Ovary (tissue), 3 donors: Measurements from ENCODE around the gene HNRNPA2B1.

Experiments
- EP300 ChIP-seq: sonication (generic); formaldehyde crosslinking; IDR thresholded peaks from one replicate; pipeline ENCODE4 v1.6.1; 2017; ENCODE audit warnings: antibody characterized with exemption
- POLR2A ChIP-seq: fragments of 450-650 bp; IDR thresholded peaks from one replicate; pipeline ENCODE4 v1.6.1; 2017; ENCODE audit warnings: antibody characterized with exemption, mild to moderate bottlenecking, moderate library complexity
- TF ChIP-seq, protein P1 (sequence below), 3 donors: fragments of 450-650 bp in 2 of 3; fragments of 200-600 bp in 1 of 3; IDR thresholded peaks; one replicate each; pipeline versions ENCODE4 v1.5.1 to v1.8.0; 2016 to 2022; ENCODE audit warnings: antibody characterized with exemption in 3 of 3, mild to moderate bottlenecking in 1 of 3
- donor health status: DM: no; HTN: no; CAD: no.

DNA sequence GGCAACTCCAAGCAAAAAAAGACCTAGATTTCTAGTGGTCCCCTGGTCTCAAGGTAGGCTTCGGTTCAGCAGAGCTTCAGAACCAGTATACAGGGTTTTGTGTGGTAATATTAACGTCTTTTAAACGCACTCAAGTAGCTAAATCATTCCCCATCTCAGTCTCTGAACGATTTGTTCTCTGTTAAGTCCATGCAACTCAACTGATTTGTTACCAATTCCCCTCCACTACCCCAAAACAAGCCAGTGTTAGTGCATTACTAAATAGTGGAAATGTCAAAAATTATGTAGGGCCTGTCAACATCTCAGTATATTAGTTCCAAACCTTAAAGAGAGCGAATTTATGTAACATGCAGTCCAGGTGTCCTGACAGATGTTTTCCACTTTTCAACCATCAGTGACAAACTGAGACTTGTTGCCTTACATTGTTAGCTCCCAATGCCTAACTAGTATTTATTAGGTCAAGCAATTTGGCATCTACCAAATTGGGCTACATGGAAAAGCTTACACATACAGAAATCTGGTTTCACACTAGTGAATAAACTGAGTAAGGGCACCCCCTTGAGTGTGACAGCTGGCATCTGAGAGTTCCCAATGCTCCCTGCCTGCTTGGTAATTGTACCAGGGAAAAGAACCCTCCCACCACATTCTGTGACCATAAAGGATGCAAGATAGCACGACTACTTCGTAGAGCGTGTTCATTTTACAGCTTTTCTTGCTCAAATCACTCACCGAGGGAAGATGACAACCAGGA lies 12.2 kb downstream of the HNRNPA2B1 start:
- TF ChIP-seq, protein P1, sequence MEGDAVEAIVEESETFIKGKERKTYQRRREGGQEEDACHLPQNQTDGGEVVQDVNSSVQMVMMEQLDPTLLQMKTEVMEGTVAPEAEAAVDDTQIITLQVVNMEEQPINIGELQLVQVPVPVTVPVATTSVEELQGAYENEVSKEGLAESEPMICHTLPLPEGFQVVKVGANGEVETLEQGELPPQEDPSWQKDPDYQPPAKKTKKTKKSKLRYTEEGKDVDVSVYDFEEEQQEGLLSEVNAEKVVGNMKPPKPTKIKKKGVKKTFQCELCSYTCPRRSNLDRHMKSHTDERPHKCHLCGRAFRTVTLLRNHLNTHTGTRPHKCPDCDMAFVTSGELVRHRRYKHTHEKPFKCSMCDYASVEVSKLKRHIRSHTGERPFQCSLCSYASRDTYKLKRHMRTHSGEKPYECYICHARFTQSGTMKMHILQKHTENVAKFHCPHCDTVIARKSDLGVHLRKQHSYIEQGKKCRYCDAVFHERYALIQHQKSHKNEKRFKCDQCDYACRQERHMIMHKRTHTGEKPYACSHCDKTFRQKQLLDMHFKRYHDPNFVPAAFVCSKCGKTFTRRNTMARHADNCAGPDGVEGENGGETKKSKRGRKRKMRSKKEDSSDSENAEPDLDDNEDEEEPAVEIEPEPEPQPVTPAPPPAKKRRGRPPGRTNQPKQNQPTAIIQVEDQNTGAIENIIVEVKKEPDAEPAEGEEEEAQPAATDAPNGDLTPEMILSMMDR (IDR thresholded peaks at IDR 0.05), result no peak
- TF ChIP-seq POLR2A, result no peak
- no peak for TF ChIP-seq EP300
